HepG2 (cell line): ENCODE data around the gene RAB36. TPM values are rescaled to one million over a fixed set of nuclear protein-coding genes. Genes with fewer than 3 reads are reported as not detected.

Experiments used
- CBFB ChIP-seq: sonication (generic); formaldehyde crosslinking; IDR thresholded peaks from 2 replicates; pipeline ENCODE4 v1.4.0; 2020; ENCODE audit warnings: missing genetic modification reagents
- CHD4 ChIP-seq: fragments of 200-600 bp; sonication (generic); IDR thresholded peaks from 2 replicates; pipeline ENCODE4 v1.7.0; 2017; ENCODE audit warnings: mild to moderate bottlenecking, low read length, borderline replicate concordance
- FOXC1 ChIP-seq: sonication (generic); formaldehyde crosslinking; IDR thresholded peaks from 2 replicates; pipeline ENCODE4 v1.8.0; 2022; ENCODE audit warnings: mild to moderate bottlenecking, missing genetic modification reagents, borderline replicate concordance
- FOXK1 ChIP-seq: sonication (generic); formaldehyde crosslinking; IDR thresholded peaks from 2 replicates; pipeline ENCODE4 v1.4.0; 2020; ENCODE audit warnings: low read depth, missing genetic modification reagents, borderline replicate concordance
- GLI4 ChIP-seq: sonication (generic); formaldehyde crosslinking; IDR thresholded peaks from 2 replicates; pipeline ENCODE4 v1.5.1; 2020; ENCODE audit warnings: missing genetic modification reagents, mild to moderate bottlenecking, moderate library complexity, borderline replicate concordance
- KAT2B ChIP-seq: fragments of 150-350 bp; IDR thresholded peaks from 2 replicates; pipeline ENCODE4 v1.6.1; 2014; ENCODE audit warnings: low read depth, low read length, borderline replicate concordance
- LCORL ChIP-seq, 2 experiments: fragments of 450-650 bp in 1 of 2; sonication (generic) in 1 of 2; formaldehyde crosslinking in 1 of 2; IDR thresholded peaks; 2 replicates each; pipeline versions ENCODE4 v1.5.0 to v1.6.1; 2017 to 2020; ENCODE audit warnings: antibody characterized with exemption in 1 of 2, missing genetic modification reagents in 1 of 2
- NR0B2 ChIP-seq: sonication (generic); formaldehyde crosslinking; IDR thresholded peaks from 2 replicates; pipeline ENCODE4 v1.4.0; 2020; ENCODE audit warnings: mild to moderate bottlenecking, missing genetic modification reagents
- NR1H2 ChIP-seq: sonication (generic); formaldehyde crosslinking; IDR thresholded peaks from 2 replicates; pipeline ENCODE4 v1.8.1; 2022; ENCODE audit warnings: low read depth, missing genetic modification reagents, borderline replicate concordance
- PHF8 ChIP-seq: sonication (generic); formaldehyde crosslinking; IDR thresholded peaks from 2 replicates; pipeline ENCODE4 v1.5.0; 2020; ENCODE audit warnings: missing genetic modification reagents
- RFXAP ChIP-seq: sonication (generic); formaldehyde crosslinking; IDR thresholded peaks from 2 replicates; pipeline ENCODE4 v1.4.0; 2020; ENCODE audit warnings: missing genetic modification reagents, borderline replicate concordance
- SATB2 ChIP-seq: sonication (generic); formaldehyde crosslinking; IDR thresholded peaks from 2 replicates; pipeline ENCODE4 v1.5.0; 2020; ENCODE audit warnings: missing genetic modification reagents
- SP1 ChIP-seq, 2 experiments: fragments of 450-650 bp in 1 of 2; sonication (generic) in 1 of 2; formaldehyde crosslinking in 1 of 2; IDR thresholded peaks; 2 replicates each; pipeline versions ENCODE4 v1.4.0 to v1.6.1; 2016 to 2020; ENCODE audit warnings: missing genetic modification reagents in 1 of 2
- SP5 ChIP-seq: IDR thresholded peaks from 2 replicates; pipeline ENCODE4 v1.6.1; 2016; ENCODE audit warnings: low read depth, borderline replicate concordance
- SUZ12 ChIP-seq: fragments of 150-350 bp; IDR thresholded peaks from 2 replicates; pipeline ENCODE4 v1.6.1; 2014; ENCODE audit warnings: low read depth, low read length
- TFAP4 ChIP-seq: sonication (generic); IDR thresholded peaks from 2 replicates; pipeline ENCODE4 v1.6.1; 2016; ENCODE audit warnings: low read depth, borderline replicate concordance
- TFE3 ChIP-seq: IDR thresholded peaks from 2 replicates; pipeline ENCODE4 v1.6.1; 2016
- ZBTB39 ChIP-seq: sonication (generic); formaldehyde crosslinking; IDR thresholded peaks from 2 replicates; pipeline ENCODE4 v1.5.0; 2020; ENCODE audit warnings: missing genetic modification reagents
- ZNF136 ChIP-seq: sonication (generic); formaldehyde crosslinking; IDR thresholded peaks from 2 replicates; pipeline ENCODE4 v1.8.1; 2022; ENCODE audit warnings: low read depth, mild to moderate bottlenecking, moderate library complexity, missing genetic modification reagents
- ZNF333 ChIP-seq: sonication (generic); formaldehyde crosslinking; IDR thresholded peaks from 2 replicates; pipeline ENCODE4 v1.4.0; 2020; ENCODE audit warnings: mild to moderate bottlenecking, missing genetic modification reagents, borderline replicate concordance
- ZNF430 ChIP-seq: sonication (generic); formaldehyde crosslinking; IDR thresholded peaks from 2 replicates; pipeline ENCODE4 v1.9.0; 2021; ENCODE audit warnings: mild to moderate bottlenecking, missing genetic modification reagents
- ZNF552 ChIP-seq: sonication (generic); formaldehyde crosslinking; IDR thresholded peaks from 2 replicates; pipeline ENCODE4 v1.9.0; 2022; ENCODE audit warnings: missing genetic modification reagents, mild to moderate bottlenecking, borderline replicate concordance
- ZNF747 ChIP-seq: sonication (generic); formaldehyde crosslinking; IDR thresholded peaks from 2 replicates; pipeline ENCODE4 v1.8.1; 2023; ENCODE audit warnings: missing genetic modification reagents, mild to moderate bottlenecking, borderline replicate concordance
- ZNF792 ChIP-seq: IDR thresholded peaks from 2 replicates; pipeline ENCODE4 v1.6.1; 2016
- polyA plus RNA-seq, 8 experiments: library from polyadenylated mRNA; depleted of rRNA in 3 of 8; stranded (reverse) in 7 of 8; unstranded in 1 of 8; fragments of >200 nt; fragmentation: Illumina TruSeq in 4 of 8; extraction: Trizol in 4 of 8; gene quantifications; 2 replicates each; pipeline versions ENCODE4 v1.2.1 to v1.2.3, GENCODE V29; 2011 to 2016; ENCODE audit warnings: low read depth in 4 of 8, missing spikeins in 1 of 8, mixed read lengths in 1 of 8; ENCODE audit not compliant: insufficient read depth in 1 of 8
- total RNA-seq, 5 experiments: library from RNA; depleted of rRNA; stranded (reverse); fragments of >200 nt; fragmentation: Illumina TruSeq; extraction: Trizol; gene quantifications; 2 replicates each; pipeline ENCODE4 v1.2.3, GENCODE V29; 2016; ENCODE audit warnings: low read depth in 1 of 5

RAB36 gene
- total and polyA plus RNA-seq, 2 of the 13 experiments (the other 11 are each of a cell fraction or from before 2014, with no cell fraction given), result 0.24 to 0.86 TPM

GRCh38 chr22:23157560-23158515, 12.6 kb downstream of the RAB36 start (continued):
- TF ChIP-seq PHF8 (CRISPR knock-in tag) (no peak), CBFB (CRISPR knock-in tag) (no peak), SUZ12 (no peak), FOXK1 (CRISPR knock-in tag) (no peak), SP5 (no peak), ZNF792 (no peak), RFXAP (CRISPR knock-in tag) (no peak), LCORL (IDR thresholded peaks at IDR 0.05) (no peak), LCORL (CRISPR knock-in tag; IDR thresholded peaks at IDR 0.05) (peak; percentile 67), ZBTB39 (CRISPR knock-in tag) (0 out of 2 replicates have a peak, but pooled peaks have one; percentile 36), ZNF136 (CRISPR knock-in tag) (no peak), ZNF552 (no peak), GLI4 (CRISPR knock-in tag) (no peak), SP1 (IDR thresholded peaks at IDR 0.05) (no peak), SP1 (CRISPR knock-in tag; IDR thresholded peaks at IDR 0.05) (no peak), TFE3 (CRISPR knock-in tag) (0 out of 2 replicates have a peak, but pooled peaks have one; percentile 22), CHD4 (peak; percentile 85; the same call in 1 of the 2 replicates), TFAP4 (0 out of 2 replicates have a peak, but pooled peaks have one; percentile 36), KAT2B (no peak), ZNF430 (CRISPR knock-in tag) (no peak), ZNF747 (CRISPR knock-in tag) (no peak; the same call in 1 of the 2 replicates), NR0B2 (CRISPR knock-in tag) (no peak), ZNF333 (CRISPR knock-in tag) (0 out of 2 replicates have a peak, but pooled peaks have one; percentile 48), FOXC1 (CRISPR knock-in tag) (no peak), SATB2 (CRISPR knock-in tag) (0 out of 2 replicates have a peak, but pooled peaks have one; percentile 21), NR1H2 (CRISPR knock-in tag) (no peak)
